Keratinocyte (primary cell): ENCODE data around the gene DOCK7.
"Not testable (repeated sequence)": the region's sequence is repeated elsewhere in the genome, so short reads cannot be mapped to it uniquely, and the experiment has no call there.

Experiments
- EZH2 ChIP-seq: IDR thresholded peaks from one replicate; pipeline ENCODE4 v1.6.1; 2012; ENCODE audit warnings: inconsistent platforms, mild to moderate bottlenecking, low read length, moderate library complexity
- TF ChIP-seq, protein P1 (sequence below), 3 experiments: IDR thresholded peaks in 1 of 3; conservative IDR thresholded peaks in 1 of 3; optimal IDR thresholded peaks in 1 of 3; 2 replicates in 2 of 3; 3 replicates in 1 of 3; pipeline versions ENCODE3 to v1.5.1; 2011; ENCODE audit warnings: low read length in 3 of 3, mild to moderate bottlenecking in 3 of 3, moderate library complexity in 2 of 3, control low read depth in 1 of 3, inconsistent platforms in 1 of 3; ENCODE audit not compliant: insufficient read depth in 2 of 3; ENCODE audit errors: extremely low read depth in 1 of 3

DNA sequence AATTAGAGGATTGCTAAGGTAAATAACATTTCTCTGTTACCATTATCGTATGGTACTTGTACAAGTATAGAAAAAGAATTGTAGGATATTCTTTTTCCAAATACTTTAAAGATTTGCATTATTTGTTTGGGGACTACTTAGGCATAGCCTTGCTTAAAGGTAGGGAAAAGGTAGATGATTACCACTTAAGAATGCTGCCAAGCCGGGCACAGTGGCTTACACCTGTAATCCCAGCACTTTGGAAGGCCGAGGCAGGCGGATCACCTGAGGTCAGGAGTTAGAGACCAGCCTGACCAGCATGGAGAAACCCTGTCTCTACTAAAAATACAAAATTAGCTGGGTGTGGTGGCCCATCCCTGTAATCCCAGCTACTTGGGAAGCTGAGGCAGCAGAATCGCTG is 10.0 kb upstream of the DOCK7 start:
- TF ChIP-seq, protein P1, sequence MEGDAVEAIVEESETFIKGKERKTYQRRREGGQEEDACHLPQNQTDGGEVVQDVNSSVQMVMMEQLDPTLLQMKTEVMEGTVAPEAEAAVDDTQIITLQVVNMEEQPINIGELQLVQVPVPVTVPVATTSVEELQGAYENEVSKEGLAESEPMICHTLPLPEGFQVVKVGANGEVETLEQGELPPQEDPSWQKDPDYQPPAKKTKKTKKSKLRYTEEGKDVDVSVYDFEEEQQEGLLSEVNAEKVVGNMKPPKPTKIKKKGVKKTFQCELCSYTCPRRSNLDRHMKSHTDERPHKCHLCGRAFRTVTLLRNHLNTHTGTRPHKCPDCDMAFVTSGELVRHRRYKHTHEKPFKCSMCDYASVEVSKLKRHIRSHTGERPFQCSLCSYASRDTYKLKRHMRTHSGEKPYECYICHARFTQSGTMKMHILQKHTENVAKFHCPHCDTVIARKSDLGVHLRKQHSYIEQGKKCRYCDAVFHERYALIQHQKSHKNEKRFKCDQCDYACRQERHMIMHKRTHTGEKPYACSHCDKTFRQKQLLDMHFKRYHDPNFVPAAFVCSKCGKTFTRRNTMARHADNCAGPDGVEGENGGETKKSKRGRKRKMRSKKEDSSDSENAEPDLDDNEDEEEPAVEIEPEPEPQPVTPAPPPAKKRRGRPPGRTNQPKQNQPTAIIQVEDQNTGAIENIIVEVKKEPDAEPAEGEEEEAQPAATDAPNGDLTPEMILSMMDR (optimal IDR thresholded peaks at IDR 0.05 in 1 of 3, IDR thresholded peaks at IDR 0.05 in 1 of 3, conservative IDR thresholded peaks at IDR 0.05 in 1 of 3; ENCODE audit: extremely low read depth in 1 of 3, insufficient read depth in 2 of 3, low read length in 3 of 3), result not testable (repeated sequence)
- not testable (repeated sequence) for TF ChIP-seq EZH2
